ENCODE results near the gene RGS13.
"Not testable (repeated sequence)": the region's sequence is repeated elsewhere in the genome, so short reads cannot be mapped to it uniquely, and the experiment has no call there.

RGS13 gene

DNA sequence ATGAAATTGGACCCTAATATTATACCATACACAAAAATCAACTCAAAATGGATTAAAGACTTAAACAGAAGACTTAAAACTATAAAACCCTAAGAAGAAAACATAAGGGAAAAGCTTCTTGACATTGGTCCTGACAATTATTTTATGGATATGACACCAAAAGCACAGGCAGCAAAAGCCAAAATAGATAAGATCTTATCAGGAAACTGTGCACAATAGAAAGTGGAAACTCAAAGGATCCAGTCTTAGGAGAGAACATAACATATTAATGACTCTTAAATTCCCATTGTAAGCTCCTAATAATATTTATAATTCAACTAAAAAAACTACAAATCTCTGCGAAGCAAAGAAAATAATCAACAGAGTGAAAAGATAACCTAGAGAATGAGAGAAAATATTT, 39.8 kb downstream of the RGS13 start:
- no peak for DNase-seq (ENCODE audit: low read depth in 3 of 3)

DNA sequence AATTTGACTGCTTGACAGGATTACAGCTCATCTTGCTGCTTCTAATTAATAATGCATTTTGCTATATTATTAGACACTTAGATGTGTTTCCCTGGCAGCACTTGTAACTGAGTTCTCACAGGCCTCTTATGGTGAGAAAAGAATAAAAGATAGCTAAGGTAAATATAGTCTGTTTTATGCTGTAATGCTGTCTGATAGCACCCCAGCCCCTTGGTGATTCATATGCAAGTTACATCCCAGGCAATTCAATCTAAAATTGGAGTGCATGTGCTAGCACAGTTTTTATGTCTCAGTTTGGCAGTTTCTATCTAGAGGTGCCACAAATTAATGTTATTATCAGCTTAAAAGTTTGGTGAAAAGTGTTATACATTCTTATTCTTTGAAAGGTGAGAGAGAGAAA, 42.2 kb downstream of the RGS13 start:
- no peak for DNase-seq (ENCODE audit: low read depth in 3 of 3)

DNA sequence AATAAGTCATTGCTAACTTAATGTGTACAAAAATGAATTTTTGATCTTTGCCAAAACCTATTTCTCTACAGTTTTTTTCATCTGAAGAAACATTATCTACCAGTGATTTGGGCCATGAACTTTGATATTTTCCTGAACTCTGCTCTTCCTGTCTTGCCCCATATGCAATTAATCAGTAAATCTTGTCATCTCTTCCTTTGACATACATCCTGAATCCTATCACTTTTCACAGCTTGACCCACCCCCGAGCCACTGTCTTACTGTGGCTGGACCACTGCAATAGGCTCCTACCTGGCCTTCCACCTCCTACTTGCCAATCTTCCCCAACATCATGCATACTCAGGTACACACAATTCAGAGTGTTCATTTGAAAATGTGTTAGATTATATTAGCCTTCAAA, 46.4 kb downstream of the RGS13 start:
- DNase-seq (ENCODE audit: low read depth in 3 of 3), result no peak

DNA sequence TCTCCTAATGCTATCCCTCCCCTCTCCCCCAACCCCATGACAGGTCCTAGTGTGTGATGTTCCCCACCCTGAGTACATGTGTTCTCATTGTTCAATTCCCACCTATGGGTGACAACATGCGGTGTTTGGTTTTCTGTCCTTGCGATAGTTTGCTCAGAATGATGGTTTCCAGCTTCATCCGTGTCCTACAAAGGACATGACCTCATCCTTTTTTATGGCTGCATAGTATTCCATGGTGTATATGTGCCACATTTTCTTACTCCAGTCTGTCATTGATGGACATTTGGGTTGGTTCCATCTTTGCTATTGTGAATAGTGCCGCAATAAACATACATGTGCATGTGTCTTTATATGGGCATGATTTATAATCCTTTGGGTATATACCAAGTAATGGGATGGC, 47.1 kb downstream of the RGS13 start:
- not testable (repeated sequence) for DNase-seq (ENCODE audit: low read depth in 3 of 3)

DNA sequence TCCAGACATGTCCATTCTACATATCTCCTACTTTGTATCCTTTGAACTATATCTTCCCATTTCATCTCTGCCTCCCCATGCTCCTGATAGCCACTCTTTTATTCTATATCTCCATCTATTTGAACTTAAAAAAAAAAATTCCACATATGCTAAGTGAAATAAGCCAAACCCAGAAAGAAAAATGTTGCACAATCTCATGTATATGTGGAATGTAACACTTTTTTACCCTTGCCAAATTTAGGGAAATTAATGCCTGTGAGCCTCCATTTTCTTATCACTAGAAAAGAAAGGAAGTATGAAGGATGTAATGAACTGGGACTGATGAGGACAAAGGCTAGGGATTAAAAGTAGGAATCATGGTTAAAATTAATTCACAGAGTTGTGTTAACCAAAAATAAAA, 53.5 kb downstream of the RGS13 start:
- DNase-seq (ENCODE audit: low read depth in 3 of 3), result no peak

DNA sequence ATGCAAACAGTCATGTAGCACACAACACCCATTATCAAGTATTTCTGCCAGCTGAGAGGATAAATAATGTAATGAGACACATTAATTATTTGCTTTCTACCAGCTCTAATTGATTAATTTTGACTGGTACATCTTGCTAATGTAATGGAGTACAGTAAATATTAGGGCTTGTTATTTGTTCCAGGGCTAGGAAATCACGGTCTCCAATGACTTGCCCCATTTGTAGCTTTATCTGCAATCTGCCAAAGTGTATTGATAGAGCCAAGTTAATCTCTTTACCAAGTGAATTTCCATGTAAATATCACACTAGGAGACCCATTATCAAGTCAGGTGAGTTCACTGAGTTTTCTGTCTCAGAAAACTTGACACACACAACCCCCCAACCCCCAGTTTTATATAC, 55.1 kb downstream of the RGS13 start:
- no peak for DNase-seq (ENCODE audit: low read depth in 3 of 3)

DNA sequence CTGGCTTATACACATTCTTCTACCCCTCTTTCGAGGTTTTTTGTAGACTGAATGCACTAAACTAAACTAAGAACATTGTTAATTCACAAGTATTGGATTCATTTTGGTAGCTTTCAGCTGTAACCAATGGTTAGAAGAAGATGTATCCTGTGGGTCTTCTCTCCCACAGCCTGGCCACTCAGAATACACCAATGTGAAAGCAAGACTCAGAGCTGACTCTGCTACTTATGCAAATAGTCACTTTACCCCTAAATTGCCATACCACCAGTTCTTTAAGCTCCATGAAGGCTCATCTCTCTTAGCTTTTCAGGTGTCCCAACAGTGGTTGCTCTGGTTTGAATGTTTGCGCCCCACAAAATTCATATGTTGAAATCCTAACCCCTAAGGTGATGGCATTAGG, 60.1 kb downstream of the RGS13 start:
- DNase-seq (ENCODE audit: low read depth in 3 of 3), result no peak

DNA sequence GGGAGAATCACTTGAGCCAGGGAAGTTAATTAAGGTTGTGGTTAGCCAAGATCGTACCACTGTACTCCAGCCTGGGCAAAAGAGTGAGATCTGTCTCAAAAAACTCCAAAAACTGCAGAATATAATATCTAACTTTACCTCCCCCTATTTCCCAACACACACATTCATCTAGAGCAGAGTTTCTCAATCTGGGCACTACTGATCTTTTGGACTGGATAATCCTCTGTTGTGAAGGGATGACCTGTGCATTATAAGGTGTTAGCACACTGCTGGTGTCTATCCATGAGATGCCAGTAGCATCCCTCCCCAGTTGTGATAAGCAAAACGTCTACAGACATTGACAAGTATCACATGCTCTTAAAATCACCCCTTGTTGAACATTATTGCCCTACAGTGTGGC, 61.8 kb downstream of the RGS13 start:
- no peak for DNase-seq (ENCODE audit: low read depth in 3 of 3)

DNA sequence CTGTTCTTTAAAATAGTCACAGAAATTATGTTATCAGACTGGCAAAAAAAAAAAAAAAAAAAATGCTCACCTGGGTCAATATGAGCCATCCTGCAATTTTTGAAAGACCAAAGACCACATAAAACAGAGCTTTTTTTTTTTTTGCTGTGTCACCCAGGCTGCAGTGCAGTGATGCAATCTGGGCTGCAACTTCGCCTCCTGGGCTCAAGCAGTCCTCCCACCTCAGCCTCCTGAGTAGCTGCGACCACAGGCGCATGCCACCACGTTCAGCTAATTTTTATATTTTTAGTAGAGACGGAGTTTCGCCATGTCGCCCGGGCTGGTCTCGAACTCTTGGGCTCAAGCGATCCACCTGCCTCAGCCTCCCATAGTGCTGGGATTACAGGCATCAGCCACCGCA, 62.8 kb downstream of the RGS13 start:
- DNase-seq (ENCODE audit: low read depth in 3 of 3), result no peak

DNA sequence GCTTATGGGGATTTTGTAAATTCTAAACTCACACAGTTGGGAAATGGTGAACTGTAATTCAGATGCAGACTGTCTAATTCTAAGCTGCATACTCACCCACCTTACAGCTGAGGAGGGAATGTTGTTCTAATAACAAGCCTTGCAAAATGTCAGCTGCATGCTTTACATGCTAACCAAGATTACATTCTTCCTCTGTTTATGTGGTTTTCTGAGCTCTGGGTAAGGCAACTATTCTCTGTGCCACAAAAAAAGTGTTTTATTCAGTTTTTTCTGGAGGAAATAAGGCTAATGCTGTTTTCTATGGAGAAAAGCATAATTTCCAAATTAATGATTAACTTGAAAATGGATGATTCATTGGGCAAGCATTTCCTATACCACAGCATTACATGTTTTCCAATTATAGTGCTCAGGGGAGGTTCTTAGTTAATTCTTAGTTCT, 64.9 kb downstream of the RGS13 start:
- DNase-seq (ENCODE audit: low read depth in 3 of 3), result no peak

DNA sequence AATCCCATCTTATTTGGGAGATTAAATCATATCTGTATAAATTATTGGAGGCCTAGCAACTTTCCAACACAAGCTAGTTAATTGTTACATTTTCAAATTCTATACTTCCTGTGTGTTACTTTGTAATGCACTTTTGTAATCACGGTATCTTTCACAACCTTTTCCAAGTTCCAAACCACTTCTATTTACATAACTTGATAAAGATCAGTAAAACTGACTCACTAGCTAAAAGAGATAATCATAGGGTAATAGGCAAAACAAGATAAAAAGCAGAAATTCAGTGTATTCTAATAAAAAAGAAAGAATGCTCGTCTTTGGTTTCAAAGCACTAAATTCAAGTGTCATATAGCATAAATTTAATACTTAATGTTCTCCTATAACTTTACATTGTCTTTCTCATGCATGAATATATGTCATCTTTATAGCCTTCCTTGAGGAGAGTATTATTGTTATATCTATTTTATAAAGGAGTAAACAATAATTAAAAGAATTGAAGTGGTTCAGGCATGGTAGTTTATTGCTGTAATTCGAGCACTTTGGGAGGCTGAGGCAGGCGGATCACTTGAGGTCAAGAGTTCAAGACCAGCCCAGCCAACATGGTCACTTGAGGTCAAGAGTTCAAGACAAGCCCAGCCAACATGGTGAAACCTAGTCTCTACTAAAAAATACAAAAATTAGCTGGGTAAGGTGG, 66.4 kb downstream of the RGS13 start:
- DNase-seq (ENCODE audit: low read depth in 3 of 3), result no peak

DNA sequence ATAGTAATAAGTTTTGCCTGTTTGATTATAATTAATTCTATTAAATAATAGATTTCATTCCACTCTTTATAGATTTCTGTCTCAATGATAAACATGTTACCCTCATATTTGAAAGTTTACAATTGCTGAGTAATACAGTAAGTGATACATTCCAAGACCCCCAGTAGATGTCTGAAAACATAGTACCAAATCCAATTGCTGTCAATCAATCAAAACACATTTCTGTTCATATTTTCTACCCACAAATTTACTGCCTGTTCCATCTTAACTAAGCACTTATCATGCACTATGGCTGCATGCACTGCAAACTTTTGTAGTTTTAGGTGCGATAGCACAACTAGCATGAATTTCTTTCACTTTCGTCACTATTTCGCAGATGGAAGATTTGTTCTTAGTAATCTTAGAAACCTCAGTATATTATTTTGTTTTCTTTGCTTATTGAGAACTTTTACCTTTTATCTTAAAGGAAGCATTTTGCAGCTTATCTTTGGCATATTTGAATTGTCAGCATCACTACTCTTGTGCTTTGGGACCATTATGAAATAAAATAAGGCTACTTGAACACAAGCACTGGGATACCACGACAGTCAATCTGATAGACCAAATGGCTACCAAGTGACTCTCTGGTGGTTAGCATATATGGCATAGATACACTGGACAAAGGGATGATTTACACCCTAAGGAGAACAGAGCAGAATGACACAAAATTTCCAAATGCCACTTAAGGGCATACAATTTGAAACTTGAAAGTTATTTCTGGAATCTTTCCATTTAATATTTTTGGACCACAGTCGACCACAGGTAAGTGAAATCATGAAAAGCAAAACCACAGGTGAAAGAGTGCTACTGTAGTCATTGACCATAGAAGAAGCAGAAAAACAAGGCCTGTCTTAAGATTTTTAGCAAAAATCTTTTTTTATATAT, 67.6 kb downstream of the RGS13 start:
- DNase-seq (ENCODE audit: low read depth in 3 of 3), result no peak

DNA sequence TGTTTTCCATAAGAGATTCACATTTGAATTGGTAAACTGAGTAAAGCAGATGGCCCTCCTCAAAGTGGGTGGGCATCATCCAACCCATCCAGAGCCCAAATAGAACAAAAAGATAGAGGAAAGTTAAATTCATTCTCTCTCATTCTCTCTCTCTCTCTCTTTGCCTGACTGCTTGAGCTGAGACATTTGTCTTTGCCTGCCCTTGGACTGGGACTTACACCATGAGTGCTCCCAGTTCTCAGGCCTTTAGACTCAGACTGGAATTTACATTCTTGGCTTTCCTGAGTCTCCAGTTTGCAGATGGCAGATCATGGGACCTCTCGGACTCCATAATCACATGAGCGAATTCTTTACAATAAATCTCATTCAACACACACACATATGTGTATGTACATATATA, 69.6 kb downstream of the RGS13 start:
- DNase-seq (ENCODE audit: low read depth in 3 of 3), result no peak

DNA sequence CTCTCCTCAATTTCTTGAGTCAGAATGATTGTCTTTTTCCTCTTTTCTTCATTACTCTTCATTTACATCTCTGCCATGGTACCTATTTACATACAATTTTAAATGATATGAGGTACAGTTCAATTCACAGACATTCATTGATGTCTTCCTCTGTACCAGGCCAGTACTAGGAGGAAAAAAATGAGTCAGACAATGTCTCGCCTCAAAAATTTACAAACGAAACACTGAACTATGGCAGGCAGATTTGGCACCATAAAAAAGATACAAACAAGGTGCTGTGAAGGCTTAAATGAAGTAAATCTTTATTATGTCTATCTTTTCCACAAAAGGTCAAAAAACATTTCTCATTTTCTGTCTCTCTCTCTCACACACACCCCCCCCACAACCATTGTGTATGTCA, 71.0 kb downstream of the RGS13 start:
- no peak for DNase-seq (ENCODE audit: low read depth in 3 of 3)

DNA sequence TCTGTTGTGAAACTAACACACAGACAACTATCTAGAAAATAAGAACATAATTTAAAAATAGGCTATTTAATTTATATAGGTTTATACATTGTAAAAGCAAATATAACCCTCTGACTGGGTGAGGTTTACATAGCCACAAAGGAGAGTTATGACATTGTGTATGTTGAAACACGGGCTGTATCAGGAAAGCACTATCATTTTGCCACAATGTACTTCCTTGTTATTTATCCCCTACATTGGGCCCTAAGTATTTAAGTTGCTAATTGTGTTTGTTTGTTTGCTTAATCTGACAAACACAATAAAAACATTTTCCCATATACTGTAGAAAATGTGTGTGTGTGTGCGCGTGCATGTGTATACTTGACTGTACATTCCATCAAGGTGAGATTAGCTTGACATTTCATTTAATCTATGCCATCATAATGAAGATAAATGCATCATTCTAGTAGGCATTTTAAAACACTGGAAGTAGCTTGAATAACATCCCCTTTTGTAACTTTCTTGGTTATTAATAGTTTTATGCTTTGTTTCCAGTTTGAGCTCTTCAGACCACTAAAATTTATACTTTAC, 72.1 kb downstream of the RGS13 start:
- DNase-seq (ENCODE audit: low read depth in 3 of 3), result no peak

DNA sequence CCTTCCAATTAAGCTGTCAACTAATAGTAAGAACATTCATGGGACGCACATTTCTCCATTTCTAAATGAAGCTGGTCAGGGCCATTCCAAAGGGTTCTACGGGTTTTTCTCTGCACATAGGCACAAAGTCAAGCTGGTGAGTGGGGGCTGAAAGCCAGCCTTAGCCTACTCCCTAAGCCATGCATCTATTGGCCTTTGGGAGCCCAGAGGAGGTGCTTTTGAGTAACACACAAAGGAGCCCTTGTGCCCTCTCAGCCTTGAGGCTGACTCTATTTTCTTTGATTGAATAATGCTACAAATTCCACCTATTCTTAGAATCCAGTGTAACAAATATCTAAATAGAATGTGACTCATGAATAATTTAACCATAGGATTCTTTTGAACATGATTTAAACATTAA, 73.6 kb downstream of the RGS13 start:
- DNase-seq (ENCODE audit: low read depth in 3 of 3), result no peak

Data from stimulated activated CD4-positive, alpha-beta T cell treated with anti-CD3 and anti-CD28 coated beads, TNF-alpha, amount 100 ng/mL, for 48 hours (primary cell).